ENCODE data around the gene WSB1. TPM values are rescaled to one million over a fixed set of nuclear protein-coding genes. Genes with fewer than 3 reads are reported as not detected.
A peak's percentile ranks its signal among the peaks of the same experiment; 100 is the strongest.
"Not testable (repeated sequence)": the region's sequence is repeated elsewhere in the genome, so short reads cannot be mapped to it uniquely, and the experiment has no call there.

Gene WSB1
- total RNA-seq, 1 donor from 2014 or later, result 37.5 TPM

- DNase-seq (ENCODE audit: low spot score) (no peak), ATAC-seq (no peak)
These were observed 21.4 kb downstream of the WSB1 start for GRCh38 chr17:27315322-27315721.

GRCh38 chr17:27315796-27316465 lies 22.0 kb downstream of the WSB1 start:
- no peak for DNase-seq (ENCODE audit: low spot score)

DNA sequence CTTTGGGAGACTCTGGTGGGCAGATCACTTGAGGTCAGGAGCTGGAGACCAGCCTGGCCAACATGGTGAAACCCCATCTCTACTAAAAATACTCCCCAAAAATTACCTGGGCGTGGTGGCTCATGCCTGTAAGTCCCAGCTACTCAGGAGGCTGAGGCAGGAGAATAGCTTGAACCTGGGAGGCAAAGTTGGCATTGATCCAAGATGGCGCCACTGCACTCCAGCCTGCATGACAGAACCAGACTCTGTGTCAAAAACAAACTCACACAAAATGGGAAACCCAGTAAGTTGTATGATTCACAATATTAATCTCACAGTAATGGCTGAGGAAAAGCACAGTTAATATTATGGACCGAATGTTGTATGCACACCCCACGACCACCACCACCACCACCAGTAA lies 24.3 kb downstream of the WSB1 start:
- ATAC-seq (no peak), DNase-seq (ENCODE audit: low spot score) (no peak)

More at GRCh38 chr17:27315796-27316465, 22.0 kb downstream of the WSB1 start:
- no peak for ATAC-seq

DNA sequence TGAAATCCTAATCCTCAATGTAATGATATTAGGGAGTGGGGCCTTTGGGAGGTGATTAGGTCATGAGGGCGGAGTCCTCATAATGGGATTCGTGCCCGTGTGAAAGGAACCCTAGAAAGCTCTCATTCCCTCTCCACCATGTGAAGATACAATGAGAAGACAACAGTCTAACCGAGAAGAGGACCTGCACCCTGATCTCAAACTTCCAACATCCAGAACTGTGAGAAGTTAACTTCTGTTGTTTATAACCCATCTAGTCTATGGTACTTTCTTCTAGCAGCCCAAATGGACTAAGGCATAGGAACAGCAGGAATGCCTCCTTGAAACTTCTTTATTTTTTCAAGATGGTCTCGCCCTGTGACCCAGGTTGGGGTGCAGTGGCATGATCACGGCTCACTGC lies 24.7 kb downstream of the WSB1 start:
- DNase-seq (ENCODE audit: low spot score), result no peak
- no peak for ATAC-seq

GRCh38 chr17:27319541-27320221 lies 25.8 kb downstream of the WSB1 start:
- DNase-seq (ENCODE audit: low spot score) (peak; percentile 68), ATAC-seq (peak; percentile 71)

DNA sequence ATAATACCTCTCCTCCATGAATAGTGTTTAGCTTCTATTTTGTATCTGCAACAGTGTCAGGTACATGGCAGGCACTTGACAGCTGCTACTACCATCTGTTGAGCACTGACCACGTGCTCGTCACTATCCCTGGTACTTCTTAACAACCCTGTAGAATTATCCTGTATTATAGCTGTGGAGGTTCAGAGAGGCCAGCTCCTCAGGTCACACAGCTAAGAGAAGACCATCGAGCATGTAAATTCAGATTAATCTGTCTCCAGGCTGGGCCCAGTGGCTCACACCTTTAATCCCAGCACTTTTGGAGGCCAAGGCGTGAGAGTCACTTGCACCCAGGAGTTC lies 26.3 kb downstream of the WSB1 start:
- no peak for ATAC-seq
- no peak for DNase-seq (ENCODE audit: low spot score)

GRCh38 chr17:27321372-27321771 lies 27.5 kb downstream of the WSB1 start:
- no peak for ATAC-seq
- DNase-seq (ENCODE audit: low spot score), result no peak

DNA sequence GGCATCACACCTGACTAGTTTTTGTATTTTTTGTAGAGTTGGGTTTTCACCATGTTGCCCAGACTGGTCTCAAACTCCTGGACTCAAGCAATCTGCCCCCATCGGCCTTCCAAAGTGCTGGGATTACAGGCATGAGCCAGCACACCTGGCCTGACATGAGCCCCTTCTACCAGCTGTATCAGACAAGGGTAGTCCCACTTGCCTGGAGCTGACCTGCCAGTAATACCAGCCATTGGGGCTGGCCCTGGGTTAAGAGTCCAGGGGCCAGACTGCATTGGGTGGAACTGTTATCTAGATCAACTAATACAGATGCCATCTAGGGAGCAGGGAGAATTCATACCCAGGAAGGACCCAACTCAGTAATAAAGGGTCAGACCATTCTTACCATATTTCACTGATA lies 28.1 kb downstream of the WSB1 start:
- ATAC-seq, result no peak
- no peak for DNase-seq (ENCODE audit: low spot score)

- DNase-seq (ENCODE audit: low spot score) (no peak), ATAC-seq (no peak)
These were observed 29.0 kb downstream of the WSB1 start for GRCh38 chr17:27322690-27323508.

DNA sequence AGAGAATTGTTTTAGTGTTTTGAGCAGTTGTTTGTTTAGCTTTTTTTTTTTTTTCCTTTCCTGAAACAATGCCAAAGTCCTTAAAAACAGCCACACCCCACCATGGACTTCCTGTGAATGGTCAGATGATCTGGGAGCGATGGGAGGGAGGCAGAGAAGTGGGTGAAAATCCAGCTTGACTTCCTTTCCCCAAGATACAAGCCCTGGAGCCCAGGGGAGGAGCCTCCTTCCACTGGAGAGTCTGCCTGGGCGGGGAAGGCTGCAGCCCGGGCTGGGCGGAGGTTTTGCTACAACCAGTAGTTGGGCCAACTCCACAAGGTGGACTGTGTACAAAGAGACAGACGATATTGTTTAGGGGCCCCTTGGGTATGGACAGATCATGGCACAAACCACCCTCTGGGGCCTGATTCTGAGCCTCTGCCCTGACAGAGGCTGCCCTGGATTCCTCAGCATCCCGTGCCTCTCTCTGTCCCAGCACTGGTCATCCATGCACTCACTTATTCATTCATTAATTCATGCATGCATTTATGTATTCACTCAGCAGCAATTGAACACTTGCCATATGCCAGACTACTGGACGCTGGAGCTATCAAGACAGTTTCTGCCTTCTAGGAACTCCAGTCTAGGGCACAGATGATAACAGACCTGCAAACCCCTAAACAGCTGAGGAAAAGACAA lies 29.8 kb downstream of the WSB1 start:
- peak; percentile 68 for ATAC-seq

GRCh38 chr17:27324771-27325339 lies 30.9 kb downstream of the WSB1 start:
- ATAC-seq, result no peak

More for the DNA sequence above, 29.8 kb downstream of the WSB1 start:
- DNase-seq (ENCODE audit: low spot score), result no peak

GRCh38 chr17:27326051-27326450 lies 32.1 kb downstream of the WSB1 start:
- no peak for ATAC-seq
- DNase-seq (ENCODE audit: low spot score), result no peak

More at GRCh38 chr17:27324771-27325339, 30.9 kb downstream of the WSB1 start:
- no peak for DNase-seq (ENCODE audit: low spot score)

- ATAC-seq (no peak), DNase-seq (ENCODE audit: low spot score) (no peak)
These were observed 32.7 kb downstream of the WSB1 start for GRCh38 chr17:27326585-27326984.

DNA sequence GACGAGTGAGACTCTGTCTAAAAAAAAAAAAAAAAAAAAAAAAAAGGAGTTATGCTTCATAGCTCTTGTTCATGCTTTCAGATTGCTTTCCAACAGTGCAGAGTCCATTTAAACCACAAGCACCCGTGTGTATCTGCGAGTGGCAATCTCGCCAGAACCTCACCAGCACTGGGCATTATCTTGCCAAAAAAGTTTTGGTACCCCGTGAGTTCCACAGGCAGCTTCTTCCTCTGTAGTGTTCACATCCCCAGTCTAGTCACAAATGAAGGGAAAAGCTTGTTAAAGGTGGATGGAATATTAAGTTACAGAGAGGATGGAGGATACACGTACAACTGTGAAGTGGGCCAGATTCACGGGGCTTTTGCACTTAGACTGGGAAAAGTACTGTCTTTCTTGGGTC lies 33.5 kb downstream of the WSB1 start:
- ATAC-seq (no peak), DNase-seq (ENCODE audit: low spot score) (no peak)

DNA sequence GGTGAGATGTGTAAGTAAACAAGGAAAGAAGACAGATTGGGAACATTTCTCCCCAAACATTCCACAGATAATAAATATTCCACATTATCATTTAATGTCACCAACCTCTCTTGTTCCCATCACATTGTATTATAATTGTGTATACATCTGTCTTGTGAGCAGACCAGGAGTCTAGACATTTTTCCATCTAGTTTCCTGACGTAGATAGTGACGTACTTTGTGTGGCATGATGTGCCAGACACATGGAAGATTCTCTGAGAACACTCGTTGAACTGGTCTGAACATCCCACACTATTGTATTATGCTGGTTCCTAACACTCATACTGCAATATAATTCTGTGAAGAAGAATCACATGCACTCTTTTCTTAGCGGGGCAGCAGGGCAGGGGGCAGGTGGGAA lies 34.0 kb downstream of the WSB1 start:
- ATAC-seq, result no peak
- no peak for DNase-seq (ENCODE audit: low spot score)

DNA sequence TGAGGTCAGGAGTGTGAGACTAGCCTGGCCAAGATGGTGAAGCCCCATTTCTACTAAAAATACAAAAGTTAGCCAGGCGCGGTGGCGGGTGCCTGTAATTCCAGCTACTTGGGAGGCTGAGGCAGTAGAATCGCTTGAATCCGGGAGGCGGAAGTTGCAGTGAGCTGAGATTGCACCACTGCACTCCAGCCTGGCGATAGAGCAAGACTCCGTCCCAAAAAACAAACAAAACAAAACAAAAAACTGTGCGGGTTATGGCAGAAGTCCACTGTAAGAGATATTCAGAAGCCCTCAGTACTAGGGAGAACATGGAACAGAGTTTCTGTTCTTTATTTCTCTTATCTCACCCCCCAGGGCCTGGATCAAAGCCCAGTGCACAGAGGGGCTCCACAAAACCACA lies 34.8 kb downstream of the WSB1 start:
- not testable (repeated sequence) for ATAC-seq
- peak; percentile 29 for DNase-seq (ENCODE audit: low spot score)

GRCh38 chr17:27329146-27329805 lies 35.4 kb downstream of the WSB1 start:
- ATAC-seq (no peak), DNase-seq (ENCODE audit: low spot score) (peak; percentile 29)

DNA sequence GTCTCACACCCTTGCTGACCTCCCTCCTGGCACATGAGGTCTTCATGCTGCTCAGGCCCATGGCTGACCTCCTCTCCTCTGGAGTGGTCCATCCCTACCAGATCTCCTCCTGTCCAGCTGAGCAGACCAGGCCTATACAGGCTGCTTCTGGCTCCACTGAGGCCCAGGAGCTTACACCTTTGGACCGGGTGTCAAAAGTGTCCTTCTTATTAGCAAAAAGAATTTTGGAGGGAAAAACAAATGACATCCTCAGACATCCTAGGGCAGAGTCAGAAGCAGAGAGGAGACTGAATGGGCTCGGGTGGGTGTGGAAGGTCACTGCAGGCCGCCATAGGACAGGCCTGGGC lies 38.1 kb downstream of the WSB1 start:
- DNase-seq (ENCODE audit: low spot score) (no peak), ATAC-seq (no peak)

DNA sequence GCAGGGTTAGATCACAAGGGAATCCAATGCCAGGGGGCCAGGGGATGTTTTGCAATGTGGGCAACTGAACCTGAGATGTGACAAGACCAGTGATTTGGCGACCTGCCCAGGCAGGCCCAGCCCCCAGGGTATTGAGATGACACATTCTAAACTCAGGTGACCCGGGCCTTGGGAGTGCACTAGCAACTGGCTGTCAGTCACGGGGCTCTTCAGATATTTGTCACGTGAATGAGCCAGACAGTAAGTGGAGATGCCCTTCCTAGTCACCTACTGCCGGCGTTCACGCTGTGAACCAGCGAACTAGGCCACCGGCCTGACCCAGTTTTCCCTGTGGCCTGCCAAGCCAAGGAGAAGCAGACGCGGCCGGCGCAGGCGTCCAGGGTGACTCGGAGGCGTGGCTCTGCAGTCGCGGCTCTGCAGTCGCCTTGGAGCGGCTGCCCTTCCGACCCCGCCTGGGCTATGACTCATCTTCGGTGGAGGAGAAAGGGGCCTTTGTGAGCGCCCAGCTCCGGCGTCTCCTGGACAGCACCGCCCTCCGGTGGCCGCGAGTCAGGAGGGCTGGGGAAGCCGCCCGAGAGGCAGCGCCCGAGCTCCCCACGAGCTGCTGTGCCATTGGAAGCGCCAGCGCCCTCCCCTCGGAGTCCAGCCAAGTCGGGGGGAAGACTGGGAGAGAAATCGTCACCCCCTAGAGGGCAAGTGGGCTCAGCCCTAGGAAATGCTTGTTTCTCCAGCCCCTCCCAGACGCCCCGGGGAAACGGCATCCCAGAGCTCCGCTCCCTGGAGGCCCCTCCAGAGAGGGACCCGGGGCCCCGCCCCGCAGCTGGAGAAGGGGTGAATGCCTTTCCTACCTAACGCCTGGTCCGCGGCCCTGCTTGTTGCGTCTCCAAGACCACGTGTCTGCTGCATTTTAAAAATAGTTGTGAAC lies 38.8 kb downstream of the WSB1 start:
- peak; percentile 91 for ATAC-seq
- DNase-seq (ENCODE audit: low spot score), result peak; percentile 98

Measured in left lobe of liver (tissue), 2 donors.